Lower leg skin (tissue), 4 donors: ENCODE data around the gene POTEB3. TPM values are rescaled to one million over a fixed set of nuclear protein-coding genes. Genes with fewer than 3 reads are reported as not detected.

Source experiments
- microRNA-seq, 2 donors: library from miRNA; unstranded; fragments of <30 nt; microRNA quantifications; one replicate each; pipeline ENCODE4, GENCODE V29; 2016; ENCODE audit warnings: borderline replicate concordance in 2 of 2, borderline number of aligned reads in 1 of 2
- total RNA-seq, 4 donors: library from RNA; depleted of rRNA; stranded (reverse); fragments of >200 nt; gene quantifications; one replicate each; pipeline ENCODE4 v1.1.0, GENCODE V29; 2016

POTEB3 gene
- total RNA-seq, 4 donors from 2014 or later, result not detected

Small RNA genes lying within 50 kb of the gene (microRNA-seq; reads per million reads assigned to microRNA genes)
- 0 reads per million in 2 donors for gene MIR3118-3
